ENCODE measurements around the gene SLC35E2B.
"Not testable (repeated sequence)": the region's sequence is repeated elsewhere in the genome, so short reads cannot be mapped to it uniquely, and the experiment has no call there.

The SLC35E2B gene

GRCh38 chr1:1692714-1693647, at the start of gene SLC35E2B:
TSS of gene SLC35E2B (minus strand) at chr1:1692795. CDS start at chr1:1676699, 16,096 bp downstream.
- FAIRE-seq: peak; percentile 23
- DNase-seq (ENCODE audit: insufficient read length, low spot score): not testable (repeated sequence)

GRCh38 chr1:1741013-1741412, 48.4 kb upstream of the SLC35E2B start:
- FAIRE-seq: not testable (repeated sequence)
- peak; percentile 51 for DNase-seq (ENCODE audit: insufficient read length, low spot score)

- FAIRE-seq; DNase-seq (ENCODE audit: insufficient read length, low spot score): not testable (repeated sequence)
Observed at GRCh38 chr1:1738799-1739337, 46.3 kb upstream of the SLC35E2B start.

- not testable (repeated sequence) for DNase-seq (ENCODE audit: insufficient read length, low spot score); FAIRE-seq
Observed at GRCh38 chr1:1737675-1738590, 45.3 kb upstream of the SLC35E2B start.

- FAIRE-seq (no peak), DNase-seq (ENCODE audit: insufficient read length, low spot score) (no peak)
- no peak for TF ChIP-seq POLR2A (IDR thresholded peaks at IDR 0.05; ENCODE audit: low read depth, low read length)
Observed at GRCh38 chr1:1732381-1732780, 39.8 kb upstream of the SLC35E2B start.

GRCh38 chr1:1730870-1731269, 38.3 kb upstream of the SLC35E2B start:
- no peak for TF ChIP-seq POLR2A (IDR thresholded peaks at IDR 0.05; ENCODE audit: low read depth, low read length)
- no peak for FAIRE-seq
- DNase-seq (ENCODE audit: insufficient read length, low spot score): no peak

- not testable (repeated sequence) for DNase-seq (ENCODE audit: insufficient read length, low spot score); FAIRE-seq
Observed at GRCh38 chr1:1730230-1730629, 37.6 kb upstream of the SLC35E2B start.

GRCh38 chr1:1729116-1729816, 36.7 kb upstream of the SLC35E2B start:
- not testable (repeated sequence) for FAIRE-seq; DNase-seq (ENCODE audit: insufficient read length, low spot score)

- FAIRE-seq; DNase-seq (ENCODE audit: insufficient read length, low spot score): not testable (repeated sequence)
Observed at GRCh38 chr1:1728308-1729005, 35.9 kb upstream of the SLC35E2B start.

- not testable (repeated sequence) for FAIRE-seq; DNase-seq (ENCODE audit: insufficient read length, low spot score)
Observed at GRCh38 chr1:1727131-1727651, 34.6 kb upstream of the SLC35E2B start.

- not testable (repeated sequence) for DNase-seq (ENCODE audit: insufficient read length, low spot score); FAIRE-seq
Observed at GRCh38 chr1:1726088-1726487, 33.5 kb upstream of the SLC35E2B start.

- DNase-seq (ENCODE audit: insufficient read length, low spot score) (peak; percentile 71), FAIRE-seq (peak; percentile 78)
Observed at GRCh38 chr1:1724035-1724864, 31.7 kb upstream of the SLC35E2B start, which contains the start of gene CDK11A. TSS of gene CDK11A (minus strand) at chr1:1724357. CDS start at chr1:1722818, 1,539 bp downstream.

Measured in H54 (cell line).